Endothelial cell of umbilical vein (primary cell): ENCODE data around the gene PRR16. TPM values are rescaled to one million over a fixed set of nuclear protein-coding genes. Genes with fewer than 3 reads are reported as not detected.

Experiments used
- BruUV-seq: library from RNA; stranded (reverse); fragments of 400-500 nt; replicated peaks from 2 replicates; lab custom pipeline; 2021; lab: Mats Ljungman, UMichigan
- CTCF ChIA-PET: fragments of 300-600, 350-600 bp; sonication (Branson Sonifier 250); formaldehyde crosslinking; loops from one replicate; lab custom pipeline; 2021; ENCODE audit warnings: antibody characterized with exemption, inconsistent platforms; lab: Charles Lee
- POLR2A ChIA-PET: fragments of 300-600, 350-600 bp; sonication (Branson Sonifier 250); formaldehyde crosslinking; loops from one replicate; lab custom pipeline; 2021; ENCODE audit warnings: antibody characterized with exemption, inconsistent platforms; lab: Charles Lee
- DNase-seq: peaks from one replicate; pipeline ENCODE4 v3.0.0-alpha.2; 2011; ENCODE audit warnings: low read depth, low spot score
- FAIRE-seq: peaks from 2 replicates; lab custom pipeline; 2011; peaks lifted over from hg19 to GRCh38; lab: Jason Lieb, UNC
- H2AFZ ChIP-seq: 2 replicates; pipeline ENCODE4 v1.6.0; 2012; ENCODE audit warnings: low read depth, low read length, control low read depth, inconsistent platforms
- H3K27ac ChIP-seq: 2 replicates; pipeline ENCODE4 v1.5.1; 2011; ENCODE audit warnings: low read depth, mild to moderate bottlenecking, control low read depth, low read length, moderate library complexity; ENCODE audit not compliant: insufficient read depth
- H3K27me3 ChIP-seq, 2 experiments: 2 replicates each; pipeline versions ENCODE4 v1.6.0 to v1.6.1; 2011; ENCODE audit warnings: low read length in 2 of 2, mixed read lengths in 1 of 2; ENCODE audit not compliant: control insufficient read depth in 2 of 2, insufficient read depth in 2 of 2
- H3K36me3 ChIP-seq, 2 experiments: 2 replicates in 1 of 2; 3 replicates in 1 of 2; pipeline ENCODE4 v1.5.1; 2011; ENCODE audit warnings: low read length in 2 of 2, mild to moderate bottlenecking in 1 of 2, moderate library complexity in 1 of 2; ENCODE audit not compliant: control insufficient read depth in 2 of 2, insufficient read depth in 2 of 2; ENCODE audit errors: extremely low read depth in 1 of 2
- H3K4me1 ChIP-seq: 3 replicates; pipeline ENCODE4 v1.5.1; 2011; ENCODE audit warnings: mild to moderate bottlenecking, low read length; ENCODE audit not compliant: control insufficient read depth, insufficient read depth; ENCODE audit errors: extremely low read depth
- H3K4me2 ChIP-seq: 2 replicates; pipeline ENCODE4 v1.6.1; 2011; ENCODE audit warnings: low read length, control low read depth, mixed read lengths; ENCODE audit not compliant: insufficient read depth
- H3K4me3 ChIP-seq, 3 experiments: fragments of 200-600 bp in 1 of 3; sonication (generic), shearing (Covaris generic) in 1 of 3; replicated peaks in 1 of 3; 2 replicates each; pipeline ENCODE4 v1.5.1; 2011 to 2016; ENCODE audit warnings: control low read depth in 3 of 3, low read length in 3 of 3, mild to moderate bottlenecking in 2 of 3, inconsistent platforms in 1 of 3, low read depth in 1 of 3, moderate library complexity in 1 of 3; ENCODE audit not compliant: insufficient read depth in 1 of 3
- H3K79me2 ChIP-seq: 2 replicates; pipeline ENCODE4 v1.6.0; 2012; ENCODE audit warnings: low read length, inconsistent platforms; ENCODE audit not compliant: control insufficient read depth, insufficient read depth
- H3K9ac ChIP-seq: replicated peaks from 2 replicates; pipeline ENCODE3; 2011; ENCODE audit warnings: low read length, control low read depth; ENCODE audit not compliant: insufficient read depth; ENCODE audit errors: extremely low read depth
- H3K9me1 ChIP-seq: replicated peaks from 3 replicates; pipeline ENCODE4 v1.6.0; 2011; ENCODE audit warnings: mild to moderate bottlenecking, low read length; ENCODE audit not compliant: control insufficient read depth, insufficient read depth; ENCODE audit errors: extremely low read depth
- H3K9me3 ChIP-seq: replicated peaks from 2 replicates; pipeline ENCODE4 v1.5.1; 2012; ENCODE audit warnings: low read length, inconsistent platforms; ENCODE audit not compliant: control insufficient read depth, insufficient read depth
- H4K20me1 ChIP-seq: replicated peaks from 2 replicates; pipeline ENCODE3; 2011; ENCODE audit warnings: mild to moderate bottlenecking, low read length; ENCODE audit not compliant: control insufficient read depth, insufficient read depth; ENCODE audit errors: extremely low read depth
- EZH2 ChIP-seq: IDR thresholded peaks from 2 replicates; pipeline ENCODE4 v1.6.1; 2012; ENCODE audit warnings: borderline replicate concordance, low read depth, mild to moderate bottlenecking, moderate library complexity, low read length, inconsistent platforms; ENCODE audit not compliant: severe bottlenecking
- FOS ChIP-seq: IDR thresholded peaks from 2 replicates; pipeline ENCODE4 v1.6.1; 2011; ENCODE audit warnings: mild to moderate bottlenecking, low read length, moderate library complexity, borderline replicate concordance; ENCODE audit not compliant: insufficient read depth
- GATA2 ChIP-seq: IDR thresholded peaks from 2 replicates; pipeline ENCODE4 v1.7.0; 2011; ENCODE audit warnings: low read depth, mild to moderate bottlenecking, moderate library complexity, mixed read lengths, low read length; ENCODE audit not compliant: insufficient read length, insufficient read depth
- JUN ChIP-seq: IDR thresholded peaks from 2 replicates; pipeline ENCODE4 v1.6.1; 2011; ENCODE audit warnings: borderline replicate concordance, low read depth; ENCODE audit not compliant: insufficient read length, insufficient read depth
- MAX ChIP-seq: IDR thresholded peaks from 2 replicates; pipeline ENCODE4 v1.6.1; 2011; ENCODE audit not compliant: insufficient read depth, insufficient read length
- MYC ChIP-seq: IDR thresholded peaks from one replicate; pipeline ENCODE4 v1.6.1; 2011; ENCODE audit warnings: mild to moderate bottlenecking, low read depth, low read length
- POLR2A ChIP-seq: IDR thresholded peaks from 2 replicates; pipeline ENCODE4 v1.6.1; 2012; ENCODE audit warnings: low read depth, mild to moderate bottlenecking, control low read depth, low read length
- POLR2AphosphoS5 ChIP-seq: IDR thresholded peaks from 2 replicates; pipeline ENCODE4 v1.6.1; 2012; ENCODE audit warnings: low read depth, mild to moderate bottlenecking, control low read depth, low read length, moderate library complexity; ENCODE audit not compliant: insufficient read depth
- dilution Hi-C: fragments of 300-500 bp; cut with MboI; formaldehyde crosslinking; loops from one replicate; pipeline ENCODE4 v1.15.0; 2019; ENCODE audit warnings: low sequenced_read_pairs; ENCODE audit not compliant: extremely low pct_ligation_motif_present
- intact Hi-C: fragments of 100-400 bp; cut with micrococcal nuclease; formaldehyde crosslinking; loops from one replicate; pipeline ENCODE4 v1.10.0; 2022
- polyA plus RNA-seq, 4 experiments: library from polyadenylated mRNA; depleted of rRNA in 3 of 4; stranded (reverse) in 3 of 4; unstranded in 1 of 4; fragments of >200 nt; gene quantifications; 2 replicates each; pipeline versions ENCODE4 v1.2.1 to v1.2.3, GENCODE V29; 2011 to 2012; ENCODE audit warnings: missing spikeins in 1 of 4
- total RNA-seq: library from RNA; stranded (reverse); gene quantifications from 2 replicates; pipeline ENCODE4 v1.2.3, GENCODE V29; 2021
- TF ChIP-seq, protein P1 (sequence below), 2 donors: IDR thresholded peaks; 1 replicate in 1 of 2; 2 replicates in 1 of 2; pipeline ENCODE4 v1.5.1; 2011; ENCODE audit warnings: low read length in 2 of 2, mild to moderate bottlenecking in 2 of 2, moderate library complexity in 2 of 2, control low read depth in 1 of 2, inconsistent platforms in 1 of 2, low read depth in 1 of 2; ENCODE audit not compliant: insufficient read depth in 1 of 2; ENCODE audit errors: extremely low read depth in 1 of 2

Gene PRR16
- total and polyA plus RNA-seq, 2 donors (not counting 3 experiments of a cell fraction or from before 2014, with no cell fraction given), result 0.91 to 1.2 TPM

DNA sequence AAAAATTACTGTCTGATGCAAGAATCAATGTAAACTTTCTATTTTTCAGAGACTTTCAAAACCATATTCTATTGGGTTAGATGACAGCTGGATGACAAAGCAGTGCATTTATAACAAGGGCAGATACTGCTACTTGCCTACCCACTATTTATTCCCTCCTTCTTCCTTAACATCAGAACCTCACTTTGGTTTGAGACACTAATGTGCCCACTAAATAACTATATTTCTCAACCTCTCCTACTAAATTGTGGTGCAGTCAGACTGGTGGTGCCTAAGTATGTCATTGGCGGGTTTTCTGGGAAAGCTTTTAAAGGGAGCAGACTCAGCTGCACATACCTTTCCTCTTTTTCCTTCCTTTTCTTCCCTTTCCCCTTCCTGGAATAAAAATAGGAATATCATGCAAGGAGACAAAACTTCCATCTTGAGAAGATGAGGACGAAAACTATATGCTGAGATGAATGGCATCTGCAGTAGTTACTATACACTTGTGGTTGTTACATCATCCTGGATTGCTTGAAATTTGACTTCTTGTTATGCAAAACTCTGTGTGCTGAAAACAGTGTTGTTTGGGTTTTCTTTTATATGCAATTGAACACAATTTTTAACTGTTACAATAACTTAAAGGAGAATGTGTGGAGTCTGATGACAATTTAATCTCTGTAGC, 43.8 kb downstream of the PRR16 start:
- no peak overlapping the region for H3K4me3 ChIP-seq

More for the DNA sequence above, 43.8 kb downstream of the PRR16 start:
- intact Hi-C loops (no loop called here), dilution Hi-C loops (no loop called here)
- Histone ChIP-seq H3K9ac (no peak overlapping the region), H3K9me1 (no peaks in the 10 kb centered on the region), H3K27me3 (no peaks in the 10 kb centered on the region), H3K4me2 (no peak overlapping the region), H3K9me3 (no peaks in the 10 kb centered on the region), H3K79me2 (no peaks in the 10 kb centered on the region), H3K36me3 (no peaks in the 10 kb centered on the region), H2AFZ (no peak overlapping the region), H4K20me1 (no peaks in the 10 kb centered on the region), H3K27ac (no peak overlapping the region), H3K4me1 (no peaks in the 10 kb centered on the region)
- BruUV-seq, result no TSS peak
- ChIA-PET POLR2A (no interaction called here), CTCF (no interaction called here)
- FAIRE-seq, result no peak
- no peak for DNase-seq
- TF ChIP-seq FOS, result no peak
- no peak for TF ChIP-seq POLR2A
- TF ChIP-seq MYC, result no peak
- TF ChIP-seq MAX, result no peak
- TF ChIP-seq EZH2, result no peak
- no peak for TF ChIP-seq JUN
- TF ChIP-seq POLR2AphosphoS5, result no peak
- no peak for TF ChIP-seq GATA2
- TF ChIP-seq, protein P1, sequence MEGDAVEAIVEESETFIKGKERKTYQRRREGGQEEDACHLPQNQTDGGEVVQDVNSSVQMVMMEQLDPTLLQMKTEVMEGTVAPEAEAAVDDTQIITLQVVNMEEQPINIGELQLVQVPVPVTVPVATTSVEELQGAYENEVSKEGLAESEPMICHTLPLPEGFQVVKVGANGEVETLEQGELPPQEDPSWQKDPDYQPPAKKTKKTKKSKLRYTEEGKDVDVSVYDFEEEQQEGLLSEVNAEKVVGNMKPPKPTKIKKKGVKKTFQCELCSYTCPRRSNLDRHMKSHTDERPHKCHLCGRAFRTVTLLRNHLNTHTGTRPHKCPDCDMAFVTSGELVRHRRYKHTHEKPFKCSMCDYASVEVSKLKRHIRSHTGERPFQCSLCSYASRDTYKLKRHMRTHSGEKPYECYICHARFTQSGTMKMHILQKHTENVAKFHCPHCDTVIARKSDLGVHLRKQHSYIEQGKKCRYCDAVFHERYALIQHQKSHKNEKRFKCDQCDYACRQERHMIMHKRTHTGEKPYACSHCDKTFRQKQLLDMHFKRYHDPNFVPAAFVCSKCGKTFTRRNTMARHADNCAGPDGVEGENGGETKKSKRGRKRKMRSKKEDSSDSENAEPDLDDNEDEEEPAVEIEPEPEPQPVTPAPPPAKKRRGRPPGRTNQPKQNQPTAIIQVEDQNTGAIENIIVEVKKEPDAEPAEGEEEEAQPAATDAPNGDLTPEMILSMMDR (IDR thresholded peaks at IDR 0.05; ENCODE audit: extremely low read depth in 1 of 2, insufficient read depth in 1 of 2, low read depth in 1 of 2, low read length in 2 of 2), result no peak
